ENCODE data around the gene MCU.
A peak's percentile ranks its signal among the peaks of the same experiment; 100 is the strongest.

The MCU gene

GRCh38 chr10:72654720-72655119 is 37.2 kb upstream of the MCU start:
- no peak for DNase-seq (ENCODE audit: extremely low read depth, low read depth)
- TF ChIP-seq CTCF (IDR thresholded peaks at IDR 0.05; ENCODE audit: low read depth, low read length): no peak

- no peak for DNase-seq (ENCODE audit: extremely low read depth, low read depth)
- no peak for TF ChIP-seq CTCF (IDR thresholded peaks at IDR 0.05; ENCODE audit: low read depth, low read length)
Measured at GRCh38 chr10:72658696-72659400, 33.1 kb upstream of the MCU start.

- DNase-seq (ENCODE audit: extremely low read depth, low read depth): no peak
Measured at GRCh38 chr10:72659694-72660093, 32.2 kb upstream of the MCU start.

GRCh38 chr10:72660220-72660619 is 31.7 kb upstream of the MCU start:
- TF ChIP-seq CTCF (IDR thresholded peaks at IDR 0.05; ENCODE audit: low read depth, low read length): no peak
- DNase-seq (ENCODE audit: extremely low read depth, low read depth): no peak

More at GRCh38 chr10:72659694-72660093, 32.2 kb upstream of the MCU start:
- TF ChIP-seq CTCF (IDR thresholded peaks at IDR 0.05; ENCODE audit: low read depth, low read length): no peak

- TF ChIP-seq CTCF (IDR thresholded peaks at IDR 0.05; ENCODE audit: low read depth, low read length): no peak
- DNase-seq (ENCODE audit: extremely low read depth, low read depth): no peak
Measured at GRCh38 chr10:72661431-72661830, 30.5 kb upstream of the MCU start.

GRCh38 chr10:72663971-72664370 is 28.0 kb upstream of the MCU start:
- no peak for TF ChIP-seq CTCF (IDR thresholded peaks at IDR 0.05; ENCODE audit: low read depth, low read length)
- no peak for DNase-seq (ENCODE audit: extremely low read depth, low read depth)

GRCh38 chr10:72665925-72666324 is 26.0 kb upstream of the MCU start:
- peak; percentile 18 for DNase-seq (ENCODE audit: extremely low read depth, low read depth)
- TF ChIP-seq CTCF (IDR thresholded peaks at IDR 0.05; ENCODE audit: low read depth, low read length): no peak

Measured in AG09319 (cell line).